ENCODE data around the gene NR3C1. TPM values are rescaled to one million over a fixed set of nuclear protein-coding genes. Genes with fewer than 3 reads are reported as not detected.

The NR3C1 gene
- total RNA-seq, 1 donor from 2014 or later, result 0.17 TPM

DNA sequence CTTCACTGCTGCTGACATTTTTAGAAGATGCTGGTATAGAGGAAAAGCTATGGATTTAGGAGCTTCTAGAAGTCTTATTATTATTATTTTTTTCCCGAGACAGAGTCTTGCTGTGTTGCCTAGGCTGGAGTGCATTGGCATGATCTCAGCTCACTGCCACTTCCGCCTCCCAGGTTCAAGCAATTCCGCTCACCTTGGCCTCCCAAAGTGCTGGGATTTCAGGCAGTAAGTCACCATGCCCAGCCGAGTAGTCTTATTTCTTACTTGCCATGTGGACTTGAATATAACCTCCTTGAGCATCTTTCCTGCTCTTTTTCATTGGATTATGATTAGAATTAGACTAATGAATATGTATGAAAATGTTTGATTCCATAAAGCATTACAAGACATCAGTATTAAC is 119.5 kb downstream of the NR3C1 start:
- Histone ChIP-seq H2AFZ (replicated peaks) (no peak overlapping the region), H3K36me3 (no peaks in the 10 kb centered on the region), H3K4me2 (no peak overlapping the region), H3K4me1 (no peaks in the 10 kb centered on the region), H3K27me3 (no peaks in the 10 kb centered on the region), H3F3A (ENCODE audit: low read depth) (no peaks in the 10 kb centered on the region), H3K79me2 (ENCODE audit: low read depth) (no peaks in the 10 kb centered on the region), H3K9me3 (ENCODE audit: low read depth) (no peaks in the 10 kb centered on the region), H4K20me1 (ENCODE audit: low read depth) (no peaks in the 10 kb centered on the region), H3K27ac (no peak overlapping the region), H3K4me3 (no peak overlapping the region), H3K9ac (no peak overlapping the region)
- H3K9me3 Mint-ChIP-seq, result peaks cover 14% of the 10 kb centered on the region
- no peak overlapping the region for H3K27ac Mint-ChIP-seq
- TF ChIP-seq EZH2phosphoT487 (IDR thresholded peaks at IDR 0.05) (no peak), EZH2 (IDR thresholded peaks at IDR 0.05) (no peak)
- TF ChIP-seq, protein P1, sequence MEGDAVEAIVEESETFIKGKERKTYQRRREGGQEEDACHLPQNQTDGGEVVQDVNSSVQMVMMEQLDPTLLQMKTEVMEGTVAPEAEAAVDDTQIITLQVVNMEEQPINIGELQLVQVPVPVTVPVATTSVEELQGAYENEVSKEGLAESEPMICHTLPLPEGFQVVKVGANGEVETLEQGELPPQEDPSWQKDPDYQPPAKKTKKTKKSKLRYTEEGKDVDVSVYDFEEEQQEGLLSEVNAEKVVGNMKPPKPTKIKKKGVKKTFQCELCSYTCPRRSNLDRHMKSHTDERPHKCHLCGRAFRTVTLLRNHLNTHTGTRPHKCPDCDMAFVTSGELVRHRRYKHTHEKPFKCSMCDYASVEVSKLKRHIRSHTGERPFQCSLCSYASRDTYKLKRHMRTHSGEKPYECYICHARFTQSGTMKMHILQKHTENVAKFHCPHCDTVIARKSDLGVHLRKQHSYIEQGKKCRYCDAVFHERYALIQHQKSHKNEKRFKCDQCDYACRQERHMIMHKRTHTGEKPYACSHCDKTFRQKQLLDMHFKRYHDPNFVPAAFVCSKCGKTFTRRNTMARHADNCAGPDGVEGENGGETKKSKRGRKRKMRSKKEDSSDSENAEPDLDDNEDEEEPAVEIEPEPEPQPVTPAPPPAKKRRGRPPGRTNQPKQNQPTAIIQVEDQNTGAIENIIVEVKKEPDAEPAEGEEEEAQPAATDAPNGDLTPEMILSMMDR (IDR thresholded peaks at IDR 0.05), result no peak
- H3K4me1 Mint-ChIP-seq, result no peaks in the 10 kb centered on the region
- H3K4me3 Mint-ChIP-seq, result no peak overlapping the region
- H3K27me3 Mint-ChIP-seq (ENCODE audit: insufficient read depth, low read depth), result no peaks in the 10 kb centered on the region
- peaks cover 3% of the 10 kb centered on the region for H3K36me3 Mint-ChIP-seq
- no peak for DNase-seq (ENCODE audit: low spot score)

DNA sequence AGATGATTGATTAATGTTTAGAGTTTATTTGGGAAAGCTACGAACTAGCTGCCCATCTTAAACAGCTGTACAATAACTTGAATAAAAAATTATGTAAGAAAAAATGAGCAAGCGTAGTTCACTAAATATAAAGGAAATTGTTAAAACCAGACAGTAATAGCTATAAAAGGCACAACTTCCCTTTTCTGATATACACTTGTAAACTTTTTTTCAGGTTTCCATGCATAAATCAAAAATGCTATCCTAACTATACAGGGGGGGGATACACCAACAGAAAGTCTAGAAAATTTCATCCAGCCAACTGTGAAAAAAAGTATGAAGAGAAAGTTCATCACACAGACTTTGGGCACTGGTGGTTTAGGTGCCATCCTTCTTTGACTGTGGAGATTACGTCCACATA is 122.3 kb downstream of the NR3C1 start:
- no peak overlapping the region for H2AFZ ChIP-seq (replicated peaks)
- no peaks in the 10 kb centered on the region for H3F3A ChIP-seq (ENCODE audit: low read depth)
- peaks cover 14% of the 10 kb centered on the region for H3K9me3 Mint-ChIP-seq
- no peaks in the 10 kb centered on the region for H3K4me1 ChIP-seq
- H3K4me1 Mint-ChIP-seq, result no peaks in the 10 kb centered on the region
- H3K27ac ChIP-seq, result no peak overlapping the region
- no peaks in the 10 kb centered on the region for H3K27me3 Mint-ChIP-seq (ENCODE audit: insufficient read depth, low read depth)
- peaks cover 3% of the 10 kb centered on the region for H3K36me3 Mint-ChIP-seq
- no peaks in the 10 kb centered on the region for H3K27me3 ChIP-seq
- H3K79me2 ChIP-seq (ENCODE audit: low read depth), result no peaks in the 10 kb centered on the region
- no peak overlapping the region for H3K4me3 Mint-ChIP-seq
- H3K27ac Mint-ChIP-seq, result no peak overlapping the region
- no peak for DNase-seq (ENCODE audit: low spot score)
- no peak overlapping the region for H3K4me2 ChIP-seq
- no peaks in the 10 kb centered on the region for H3K9me3 ChIP-seq (ENCODE audit: low read depth)
- H4K20me1 ChIP-seq (ENCODE audit: low read depth), result no peaks in the 10 kb centered on the region
- H3K36me3 ChIP-seq, result no peaks in the 10 kb centered on the region
- TF ChIP-seq EZH2 (IDR thresholded peaks at IDR 0.05) (no peak), EZH2phosphoT487 (IDR thresholded peaks at IDR 0.05) (no peak)
- TF ChIP-seq, protein P1 (IDR thresholded peaks at IDR 0.05), result no peak
- no peak overlapping the region for H3K4me3 ChIP-seq
- no peak overlapping the region for H3K9ac ChIP-seq

DNA sequence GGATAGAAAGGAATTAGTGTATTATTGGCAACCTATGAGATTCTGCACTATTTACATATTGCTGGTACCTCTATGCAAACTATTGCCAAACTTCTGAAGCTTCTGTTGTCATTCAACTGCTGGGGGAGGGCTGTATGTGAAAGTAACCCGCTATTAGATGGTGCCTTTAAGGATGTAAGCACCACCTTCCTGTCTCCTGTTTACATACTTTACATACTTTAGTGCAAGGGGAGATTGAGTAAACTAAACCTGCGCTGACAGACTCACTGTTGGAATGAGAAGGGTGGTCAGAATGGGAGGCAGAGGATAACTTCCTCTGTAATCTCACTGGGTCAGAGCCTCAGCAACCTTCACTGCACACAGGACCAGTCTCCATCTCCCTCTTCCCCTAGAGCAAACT is 123.8 kb downstream of the NR3C1 start:
- Histone ChIP-seq H3K4me2 (no peak overlapping the region), H3K4me1 (no peaks in the 10 kb centered on the region), H3F3A (ENCODE audit: low read depth) (no peaks in the 10 kb centered on the region), H2AFZ (replicated peaks) (peak overlapping the region; percentile 82), H3K9ac (no peak overlapping the region), H3K79me2 (ENCODE audit: low read depth) (no peaks in the 10 kb centered on the region), H3K4me3 (no peak overlapping the region), H3K27ac (no peak overlapping the region), H4K20me1 (ENCODE audit: low read depth) (no peaks in the 10 kb centered on the region), H3K27me3 (no peaks in the 10 kb centered on the region), H3K9me3 (ENCODE audit: low read depth) (no peaks in the 10 kb centered on the region), H3K36me3 (no peaks in the 10 kb centered on the region)
- TF ChIP-seq EZH2phosphoT487 (IDR thresholded peaks at IDR 0.05) (no peak), EZH2 (IDR thresholded peaks at IDR 0.05) (no peak)
- TF ChIP-seq, protein P1 (IDR thresholded peaks at IDR 0.05), result no peak
- no peak overlapping the region for H3K27ac Mint-ChIP-seq
- peaks cover 14% of the 10 kb centered on the region for H3K9me3 Mint-ChIP-seq
- no peaks in the 10 kb centered on the region for H3K27me3 Mint-ChIP-seq (ENCODE audit: insufficient read depth, low read depth)
- no peak overlapping the region for H3K4me3 Mint-ChIP-seq
- DNase-seq (ENCODE audit: low spot score), result peak; percentile 6
- no peaks in the 10 kb centered on the region for H3K4me1 Mint-ChIP-seq
- peaks cover 3% of the 10 kb centered on the region for H3K36me3 Mint-ChIP-seq

Data from neural progenitor cell (in vitro differentiated cells).